ENCODE results near the gene SUMF1. TPM values are rescaled to one million over a fixed set of nuclear protein-coding genes. Genes with fewer than 3 reads are reported as not detected.

SUMF1 gene
- total RNA-seq, 1 donor from 2014 or later, result 35.4 TPM

GRCh38 chr3:4313606-4314293 is 153.3 kb downstream of the SUMF1 start:
- no peak overlapping the region for H3K27ac ChIP-seq
- no peak for ATAC-seq

GRCh38 chr3:4311496-4311895 is 155.6 kb downstream of the SUMF1 start:
- ATAC-seq (no peak), DNase-seq (no peak)
- H3K27ac ChIP-seq, result no peak overlapping the region
- H3K27me3 ChIP-seq (ENCODE audit: low read depth), result no peaks in the 10 kb centered on the region
- H3K4me1 ChIP-seq, result peaks cover 18% of the 10 kb centered on the region
- peaks cover 31% of the 10 kb centered on the region for H3K36me3 ChIP-seq
- H3K4me3 ChIP-seq, result no peak overlapping the region
- intact Hi-C loops (cut with DNase I), result no loop called here
- TF ChIP-seq, protein P1, sequence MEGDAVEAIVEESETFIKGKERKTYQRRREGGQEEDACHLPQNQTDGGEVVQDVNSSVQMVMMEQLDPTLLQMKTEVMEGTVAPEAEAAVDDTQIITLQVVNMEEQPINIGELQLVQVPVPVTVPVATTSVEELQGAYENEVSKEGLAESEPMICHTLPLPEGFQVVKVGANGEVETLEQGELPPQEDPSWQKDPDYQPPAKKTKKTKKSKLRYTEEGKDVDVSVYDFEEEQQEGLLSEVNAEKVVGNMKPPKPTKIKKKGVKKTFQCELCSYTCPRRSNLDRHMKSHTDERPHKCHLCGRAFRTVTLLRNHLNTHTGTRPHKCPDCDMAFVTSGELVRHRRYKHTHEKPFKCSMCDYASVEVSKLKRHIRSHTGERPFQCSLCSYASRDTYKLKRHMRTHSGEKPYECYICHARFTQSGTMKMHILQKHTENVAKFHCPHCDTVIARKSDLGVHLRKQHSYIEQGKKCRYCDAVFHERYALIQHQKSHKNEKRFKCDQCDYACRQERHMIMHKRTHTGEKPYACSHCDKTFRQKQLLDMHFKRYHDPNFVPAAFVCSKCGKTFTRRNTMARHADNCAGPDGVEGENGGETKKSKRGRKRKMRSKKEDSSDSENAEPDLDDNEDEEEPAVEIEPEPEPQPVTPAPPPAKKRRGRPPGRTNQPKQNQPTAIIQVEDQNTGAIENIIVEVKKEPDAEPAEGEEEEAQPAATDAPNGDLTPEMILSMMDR (IDR thresholded peaks at IDR 0.05), result no peak
- no peaks in the 10 kb centered on the region for H3K9me3 ChIP-seq

More at GRCh38 chr3:4313606-4314293, 153.3 kb downstream of the SUMF1 start:
- TF ChIP-seq, protein P1 (IDR thresholded peaks at IDR 0.05), result no peak
- Histone ChIP-seq H3K4me3 (no peak overlapping the region), H3K27me3 (ENCODE audit: low read depth) (no peaks in the 10 kb centered on the region), H3K36me3 (peaks cover 38% of the 10 kb centered on the region), H3K9me3 (no peaks in the 10 kb centered on the region), H3K4me1 (peaks cover 18% of the 10 kb centered on the region)
- DNase-seq, result no peak
- intact Hi-C loops (cut with DNase I), result no loop called here

Other genes starting within 250 kb of the SUMF1 start
- 14.1 TPM for gene SETMAR, start 163.9 kb downstream of the SUMF1 start, total RNA-seq
- gene ITPR1, start 26.1 kb upstream of the SUMF1 start, total RNA-seq, result 69.1 TPM